ENCODE data around the gene CFAP69.
"Not testable (repeated sequence)": the region's sequence is repeated elsewhere in the genome, so short reads cannot be mapped to it uniquely, and the experiment has no call there.

Gene CFAP69

GRCh38 chr7:90345016-90345415 is 100.0 kb downstream of the CFAP69 start:
- no peak for DNase-seq (ENCODE audit: low read depth)

GRCh38 chr7:90345595-90346335 is 100.8 kb downstream of the CFAP69 start:
- DNase-seq (ENCODE audit: low read depth), result peak; percentile 21

GRCh38 chr7:90346336-90347125 is 101.6 kb downstream of the CFAP69 start, which contains the start of gene GTPBP10:
GTPBP10 (plus strand) TSS chr7:90346716; CDS start chr7:90346742, 26 bp downstream.
- DNase-seq (ENCODE audit: low read depth), result peak; percentile 59

- DNase-seq (ENCODE audit: low read depth), result no peak
These were observed 102.8 kb downstream of the CFAP69 start for GRCh38 chr7:90347759-90348158.

- DNase-seq (ENCODE audit: low read depth), result no peak
These were observed 104.3 kb downstream of the CFAP69 start for GRCh38 chr7:90349305-90349704.

- DNase-seq (ENCODE audit: low read depth), result not testable (repeated sequence)
These were observed 105.1 kb downstream of the CFAP69 start for GRCh38 chr7:90350032-90350431.

GRCh38 chr7:90351987-90352386 is 107.0 kb downstream of the CFAP69 start:
- no peak for DNase-seq (ENCODE audit: low read depth)
